HepG2 (cell line): Measurements from ENCODE around the gene ACSL1. TPM values are rescaled to one million over a fixed set of nuclear protein-coding genes. Genes with fewer than 3 reads are reported as not detected.

ENCODE experiments used
- ATAC-seq: fragments of 200-7000 bp; cut with Tn5 transposase; 3 replicates; pipeline ENCODE4 v1.9.1; 2020; ENCODE audit warnings: mild to moderate bottlenecking, moderate library complexity
- BruUV-seq: library from RNA; stranded (reverse); fragments of 400-500 nt; replicated peaks from 2 replicates; lab custom pipeline; 2021; lab: Mats Ljungman, UMichigan
- CTCF ChIA-PET: fragments of 300-600 bp; formaldehyde crosslinking; extraction: SDS; loops from one replicate; lab custom pipeline; 2021; ENCODE audit warnings: low total read pairs, inconsistent platforms, low intra/inter-chr PET ratio; lab: Yijun Ruan, JAX
- POLR2A ChIA-PET: fragments of 350-600 bp; sonication (Branson Sonifier 250); formaldehyde crosslinking; loops from one replicate; lab custom pipeline; 2020; ENCODE audit warnings: antibody characterized with exemption, inconsistent platforms; lab: Yijun Ruan, JAX
- DNase-seq: peaks from one replicate; pipeline ENCODE4 v3.0.0-alpha.2; 2015; ENCODE audit warnings: low spot score
- FAIRE-seq: peaks from 3 replicates; lab custom pipeline; 2011; peaks lifted over from hg19 to GRCh38; lab: Jason Lieb, UNC
- H2AFZ ChIP-seq: one replicate; pipeline ENCODE4 v1.6.1; 2011; ENCODE audit warnings: low read length, inconsistent platforms
- H3K27ac ChIP-seq: fragments of 300-600 bp; 3 replicates; pipeline ENCODE4 v1.8.0; 2011; ENCODE audit warnings: mixed run types, mild to moderate bottlenecking, mixed read lengths, low read length, inconsistent platforms; ENCODE audit not compliant: insufficient read depth; ENCODE audit errors: extremely low read length
- H3K27me3 ChIP-seq, 2 experiments: fragments of 200-600 bp in 1 of 2; 2 replicates in 1 of 2; 3 replicates in 1 of 2; pipeline versions ENCODE4 v1.6.0 to v1.8.0; 2011; ENCODE audit warnings: low read length in 2 of 2, mild to moderate bottlenecking in 2 of 2, moderate library complexity in 2 of 2, inconsistent platforms in 1 of 2; ENCODE audit not compliant: insufficient read depth in 2 of 2, control insufficient read depth in 1 of 2
- H3K36me3 ChIP-seq, 2 experiments: fragments of 200-600 bp in 1 of 2; replicated peaks in 1 of 2; 2 replicates in 1 of 2; 3 replicates in 1 of 2; pipeline versions ENCODE4 v1.5.1 to v1.8.0; 2011; ENCODE audit warnings: low read length in 2 of 2, inconsistent platforms in 1 of 2; ENCODE audit not compliant: insufficient read depth in 2 of 2, control insufficient read depth in 1 of 2
- H3K4me1 ChIP-seq: 2 replicates; pipeline ENCODE4 v1.5.1; 2012; ENCODE audit warnings: low read length, inconsistent platforms; ENCODE audit not compliant: insufficient read depth
- H3K4me2 ChIP-seq: 2 replicates; pipeline ENCODE4 v1.6.0; 2011; ENCODE audit warnings: low read depth, low read length, inconsistent platforms
- H3K4me3 ChIP-seq, 3 experiments: fragments of 200-600 bp in 1 of 3; sonication (generic), shearing (Covaris generic) in 1 of 3; replicated peaks in 1 of 3; 2 replicates each; pipeline ENCODE4 v1.5.1; 2011 to 2016; ENCODE audit warnings: low read length in 3 of 3, inconsistent platforms in 2 of 3, low read depth in 2 of 3, mild to moderate bottlenecking in 2 of 3, control low read depth in 1 of 3, mixed read lengths in 1 of 3; ENCODE audit not compliant: insufficient read depth in 1 of 3
- H3K79me2 ChIP-seq: one replicate; pipeline ENCODE4 v1.6.1; 2011; ENCODE audit warnings: low read length, inconsistent platforms; ENCODE audit not compliant: insufficient read depth
- H3K9ac ChIP-seq: 2 replicates; pipeline ENCODE4 v1.6.0; 2011; ENCODE audit warnings: mild to moderate bottlenecking, low read depth, low read length, inconsistent platforms; ENCODE audit not compliant: insufficient read depth
- H3K9me3 ChIP-seq: 2 replicates; pipeline ENCODE4 v1.5.1; 2012; ENCODE audit warnings: mild to moderate bottlenecking, low read length
- H4K20me1 ChIP-seq: 2 replicates; pipeline ENCODE4 v1.6.0; 2011; ENCODE audit warnings: inconsistent platforms, mild to moderate bottlenecking, low read length, moderate library complexity; ENCODE audit not compliant: insufficient read depth
- BATF2 ChIP-seq: sonication (generic); formaldehyde crosslinking; IDR thresholded peaks from 2 replicates; pipeline ENCODE4 v1.8.0; 2022; ENCODE audit warnings: mild to moderate bottlenecking, missing genetic modification reagents, moderate library complexity
- CAMTA2 ChIP-seq: sonication (generic); formaldehyde crosslinking; IDR thresholded peaks from 2 replicates; pipeline ENCODE4 v1.4.0; 2020; ENCODE audit warnings: mild to moderate bottlenecking, missing genetic modification reagents, borderline replicate concordance
- SKIL ChIP-seq: sonication (generic); formaldehyde crosslinking; IDR thresholded peaks from 2 replicates; pipeline ENCODE4 v1.8.0; 2022; ENCODE audit warnings: missing genetic modification reagents, mild to moderate bottlenecking, moderate library complexity, borderline replicate concordance
- ZBTB33 ChIP-seq: sonication (generic); formaldehyde crosslinking; IDR thresholded peaks from 2 replicates; pipeline ENCODE4 v1.4.0; 2020; ENCODE audit warnings: missing genetic modification reagents
- ZBTB38 ChIP-seq: sonication (generic); formaldehyde crosslinking; IDR thresholded peaks from 2 replicates; pipeline ENCODE4 v1.5.1; 2020; ENCODE audit warnings: mild to moderate bottlenecking, missing genetic modification reagents
- ZFP90 ChIP-seq: sonication (generic); formaldehyde crosslinking; IDR thresholded peaks from 2 replicates; pipeline ENCODE4 v1.8.0; 2022; ENCODE audit warnings: missing genetic modification reagents, mild to moderate bottlenecking, inconsistent platforms, borderline replicate concordance
- ZNF768 ChIP-seq: sonication (generic); formaldehyde crosslinking; IDR thresholded peaks from 2 replicates; pipeline ENCODE4 v1.4.0; 2020; ENCODE audit warnings: missing genetic modification reagents
- ZSCAN30 ChIP-seq: sonication (generic); formaldehyde crosslinking; IDR thresholded peaks from 2 replicates; pipeline ENCODE4 v1.5.0; 2020; ENCODE audit warnings: mild to moderate bottlenecking, missing genetic modification reagents
- WGBS: methylation state at CpG from one replicate; pipeline ENCODE4 v1.1.6; 2017; ENCODE audit warnings: low lambda C conversion rate; 5-methylcytosine and 5-hydroxymethylcytosine counted together
- in situ Hi-C: cut with HindIII; loops from 2 replicates; pipeline ENCODE4 v1.10.0; 2017; ENCODE audit warnings: low pct_unique_long_range_greater_than_20kb; ENCODE audit not compliant: extremely low pct_ligation_motif_present
- intact Hi-C: fragments of 100-400 bp; cut with micrococcal nuclease; formaldehyde crosslinking; loops from one replicate; pipeline ENCODE4 v1.10.0; 2022; ENCODE audit not compliant: unreplicated experiment
- polyA plus RNA-seq, 8 experiments: library from polyadenylated mRNA; depleted of rRNA in 3 of 8; stranded (reverse) in 7 of 8; unstranded in 1 of 8; fragments of >200 nt; fragmentation: Illumina TruSeq in 4 of 8; extraction: Trizol in 4 of 8; gene quantifications; 2 replicates each; pipeline versions ENCODE4 v1.2.1 to v1.2.3, GENCODE V29; 2011 to 2016; ENCODE audit warnings: low read depth in 4 of 8, missing spikeins in 1 of 8, mixed read lengths in 1 of 8; ENCODE audit not compliant: insufficient read depth in 1 of 8
- total RNA-seq, 5 experiments: library from RNA; depleted of rRNA; stranded (reverse); fragments of >200 nt; fragmentation: Illumina TruSeq; extraction: Trizol; gene quantifications; 2 replicates each; pipeline ENCODE4 v1.2.3, GENCODE V29; 2016; ENCODE audit warnings: low read depth in 1 of 5

Gene ACSL1
- total and polyA plus RNA-seq, 2 of the 13 experiments (the other 11 are each of a cell fraction or from before 2014, with no cell fraction given) = 10.0 to 29.8 TPM

GRCh38 chr4:184803133-184803532, 22.6 kb downstream of the ACSL1 start:
- no peak for FAIRE-seq
- TF ChIP-seq ZSCAN30 (CRISPR knock-in tag) = no peak
- TF ChIP-seq ZFP90 = 0 out of 2 replicates have a peak, but pooled peaks have one; percentile 20
- TF ChIP-seq SKIL (CRISPR knock-in tag) = no peak
- no peak for TF ChIP-seq BATF2
- 0 out of 2 replicates have a peak, but pooled peaks have one; percentile 39 for TF ChIP-seq ZBTB38 (CRISPR knock-in tag)
- TF ChIP-seq ZNF768 (CRISPR knock-in tag) = 0 out of 2 replicates have a peak, but pooled peaks have one; percentile 12
- no peak for TF ChIP-seq CAMTA2 (CRISPR knock-in tag)
- peak; percentile 60; the same call in 1 of the 2 replicates for TF ChIP-seq ZBTB33 (CRISPR knock-in tag)
- no peak overlapping the region for H3K9ac ChIP-seq
- no peaks in the 10 kb centered on the region for H3K27me3 ChIP-seq
- ATAC-seq = no peak
- no peak overlapping the region for H2AFZ ChIP-seq
- DNase-seq = no peak
- in situ Hi-C loops (no loop called here), intact Hi-C loops (loop anchor here (10.0 kb wide), 1 partner anchor 182 kb away; no protein-coding TSS in a partner anchor)
- no peaks in the 10 kb centered on the region for H3K9me3 ChIP-seq
- peaks cover 1 to 2% of the 10 kb centered on the region in 2 experiments; a peak in 2 of 5 replicates for H3K36me3 ChIP-seq
- no TSS peak for BruUV-seq
- CTCF ChIA-PET = no interaction called here
- POLR2A ChIA-PET = no interaction called here
- no peaks in the 10 kb centered on the region for H4K20me1 ChIP-seq
- no peak overlapping the region for H3K27ac ChIP-seq
- WGBS = 96% methylated on average over 16 of the region's 16 CpGs
- H3K4me1 ChIP-seq = peaks cover 33% of the 10 kb centered on the region
- no peak overlapping the region for H3K4me2 ChIP-seq
- no peak overlapping the region for H3K4me3 ChIP-seq
- H3K79me2 ChIP-seq = peaks cover 6% of the 10 kb centered on the region
